ENCODE measurements around the gene DCLK2. TPM values are rescaled to one million over a fixed set of nuclear protein-coding genes. Genes with fewer than 3 reads are reported as not detected.

The DCLK2 gene
- polyA plus RNA-seq, 4 donors: 0.67 to 1.9 (median 1.1) TPM

DNA sequence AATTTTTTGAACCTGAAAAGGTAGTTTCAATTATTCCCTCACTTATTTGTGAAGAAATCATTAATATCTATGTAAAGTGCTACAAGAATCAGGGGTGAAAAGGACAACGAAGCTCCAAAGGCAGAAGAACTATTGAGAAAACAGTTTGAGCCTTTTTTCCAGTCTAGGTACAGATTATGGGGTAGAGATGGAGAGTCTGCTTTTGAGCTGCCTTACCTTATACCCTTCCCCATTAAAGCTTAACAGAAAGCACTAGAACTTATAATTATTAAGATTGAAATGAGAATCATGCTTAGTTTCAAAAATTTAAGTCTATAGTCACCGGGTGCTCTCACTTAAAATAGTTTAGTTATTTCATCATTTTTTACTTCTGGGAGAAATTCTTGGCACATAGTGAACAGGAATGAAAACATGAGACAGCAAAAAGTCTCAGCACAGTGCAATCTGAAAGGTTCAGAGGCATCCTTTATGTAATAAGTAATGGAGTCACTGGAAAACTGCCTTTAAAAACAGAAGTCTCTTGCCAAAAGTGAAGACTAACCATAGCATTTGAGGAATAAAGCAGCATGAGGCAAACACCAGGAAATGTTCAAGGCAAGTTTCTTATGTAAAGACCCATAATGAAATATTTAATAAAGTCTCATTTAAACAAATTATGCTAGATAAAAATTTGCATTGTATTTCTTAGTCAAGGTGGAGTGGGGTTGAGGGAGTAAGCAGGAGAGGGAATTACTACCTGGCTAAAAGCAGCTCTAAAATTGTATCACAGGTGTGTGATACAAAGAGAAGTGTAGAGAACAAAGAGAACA lies 5.1 kb upstream of the DCLK2 start:
- Histone ChIP-seq H3K4me1 (ENCODE audit: control insufficient read depth in 3 of 3, insufficient read depth in 2 of 3, low read depth in 1 of 3, low read length in 2 of 3) (no peaks in the 10 kb centered on the region), H3K9me3 (ENCODE audit: control insufficient read depth in 2 of 2, insufficient read depth in 1 of 2, low read depth in 1 of 2, low read length in 1 of 2) (no peaks in the 10 kb centered on the region), H3K36me3 (ENCODE audit: control insufficient read depth in 3 of 3, insufficient read depth in 2 of 3, low read depth in 1 of 3, low read length in 3 of 3) (no peaks in the 10 kb centered on the region), H3K4me3 (ENCODE audit: low read depth in 1 of 3, low read length in 3 of 3) (no peak overlapping the region), H3K27ac (ENCODE audit: low read depth in 1 of 3, low read length in 2 of 3) (no peak overlapping the region), H3K27me3 (ENCODE audit: control insufficient read depth in 3 of 3, insufficient read depth in 3 of 3, low read length in 3 of 3) (peaks cover 0 to 18% (median 0%) of the 10 kb centered on the region in 3 donors)
- FAIRE-seq (no peak), DNase-seq (no peak)
- 73 to 84% (median 75%) methylated on average over 2 of the region's 2 CpGs for WGBS, 3 donors

DNA sequence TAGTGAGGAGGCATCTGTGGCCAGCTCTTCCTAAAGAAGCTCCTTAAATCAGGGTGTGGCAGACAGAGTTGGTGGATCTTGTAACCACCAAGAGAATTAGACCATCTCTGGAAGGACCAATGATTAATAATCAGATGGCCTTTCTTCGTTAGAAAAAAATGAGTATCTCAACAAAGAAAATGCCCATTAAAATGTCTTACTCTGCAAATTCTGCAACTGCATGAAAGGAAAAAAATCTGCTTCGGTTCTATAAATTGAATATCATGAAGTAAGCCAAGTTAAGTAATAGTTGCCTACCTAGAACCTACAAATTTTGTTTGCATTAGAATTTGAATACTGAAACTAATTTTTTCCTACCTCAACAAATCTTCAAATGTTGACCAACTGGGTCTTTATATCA lies 4.2 kb upstream of the DCLK2 start:
- peaks cover 0 to 23% (median 0%) of the 10 kb centered on the region in 3 donors for H3K27me3 ChIP-seq (ENCODE audit: control insufficient read depth in 3 of 3, insufficient read depth in 3 of 3, low read length in 3 of 3)
- no peak overlapping the region for H3K4me3 ChIP-seq (ENCODE audit: low read depth in 1 of 3, low read length in 3 of 3)
- no peak for DNase-seq
- no peak for FAIRE-seq
- no peaks in the 10 kb centered on the region for H3K4me1 ChIP-seq (ENCODE audit: control insufficient read depth in 3 of 3, insufficient read depth in 2 of 3, low read depth in 1 of 3, low read length in 2 of 3)
- WGBS, 3 donors: 83 to 86% (median 84%) methylated on average over 2 of the region's 2 CpGs
- no peak overlapping the region for H3K27ac ChIP-seq (ENCODE audit: low read depth in 1 of 3, low read length in 2 of 3)
- H3K36me3 ChIP-seq (ENCODE audit: control insufficient read depth in 3 of 3, insufficient read depth in 2 of 3, low read depth in 1 of 3, low read length in 3 of 3): no peaks in the 10 kb centered on the region
- H3K9me3 ChIP-seq (ENCODE audit: control insufficient read depth in 2 of 2, insufficient read depth in 1 of 2, low read depth in 1 of 2, low read length in 1 of 2): no peaks in the 10 kb centered on the region

DNA sequence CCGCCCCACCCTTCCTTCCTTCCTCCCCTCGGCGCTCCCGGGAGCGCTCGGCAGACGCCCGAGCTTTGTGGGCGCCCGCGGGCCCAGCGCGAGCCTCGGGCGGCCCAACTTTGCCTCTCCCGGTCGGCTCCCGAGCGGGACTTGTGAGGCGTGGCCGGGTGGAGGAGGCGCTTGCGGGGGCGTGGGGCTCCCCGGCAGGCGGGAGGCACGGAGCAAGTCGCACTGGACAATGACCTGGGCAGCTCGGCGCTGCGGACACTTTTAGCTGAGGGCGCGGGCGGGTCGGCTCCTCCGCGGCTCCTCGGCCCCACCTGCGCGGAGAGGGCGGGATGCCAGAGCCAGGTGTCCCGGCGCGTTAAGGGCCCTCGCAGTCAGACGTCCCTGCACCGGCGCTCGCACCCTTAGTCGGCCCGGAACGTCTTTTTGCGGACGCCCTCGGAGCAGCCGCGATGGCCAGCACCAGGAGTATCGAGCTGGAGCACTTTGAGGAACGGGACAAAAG lies 385 bp downstream of the DCLK2 start:
- 0 to 1% (median 0%) methylated on average over 42 to 59 of the region's 59 CpGs for WGBS, 3 donors
- Histone ChIP-seq H3K4me3 (ENCODE audit: low read depth in 1 of 3, low read length in 3 of 3) (peak overlapping the region; percentile 53 to 70 (median 63)), H3K36me3 (ENCODE audit: control insufficient read depth in 3 of 3, insufficient read depth in 2 of 3, low read depth in 1 of 3, low read length in 3 of 3) (no peaks in the 10 kb centered on the region), H3K9me3 (ENCODE audit: control insufficient read depth in 2 of 2, insufficient read depth in 1 of 2, low read depth in 1 of 2, low read length in 1 of 2) (no peaks in the 10 kb centered on the region), H3K4me1 (ENCODE audit: control insufficient read depth in 3 of 3, insufficient read depth in 2 of 3, low read depth in 1 of 3, low read length in 2 of 3) (no peaks in the 10 kb centered on the region), H3K27me3 (ENCODE audit: control insufficient read depth in 3 of 3, insufficient read depth in 3 of 3, low read length in 3 of 3) (peaks cover 0 to 43% (median 0%) of the 10 kb centered on the region in 3 donors), H3K27ac (ENCODE audit: low read depth in 1 of 3, low read length in 2 of 3) (peak overlapping the region in 2 of 3 donors; percentile 45 to 68)
- DNase-seq (peak; percentile 21 to 46), FAIRE-seq (no peak)

DNA sequence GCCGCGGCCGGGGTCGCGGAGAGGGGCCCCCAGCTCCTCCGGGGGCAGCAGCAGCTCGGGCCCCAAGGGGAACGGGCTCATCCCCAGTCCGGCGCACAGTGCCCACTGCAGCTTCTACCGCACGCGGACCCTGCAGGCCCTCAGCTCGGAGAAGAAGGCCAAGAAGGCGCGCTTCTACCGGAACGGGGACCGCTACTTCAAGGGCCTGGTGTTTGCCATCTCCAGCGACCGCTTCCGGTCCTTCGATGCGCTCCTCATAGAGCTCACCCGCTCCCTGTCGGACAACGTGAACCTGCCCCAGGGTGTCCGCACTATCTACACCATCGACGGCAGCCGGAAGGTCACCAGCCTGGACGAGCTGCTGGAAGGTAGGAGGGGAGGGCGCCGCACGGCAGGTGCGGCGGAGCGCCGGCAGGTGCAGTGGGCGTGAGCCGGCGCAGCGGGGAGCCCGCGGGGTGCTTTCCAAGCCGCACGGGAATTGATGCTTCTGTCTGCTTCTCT lies 886 bp downstream of the DCLK2 start:
- FAIRE-seq (no peak), DNase-seq (peak; percentile 3 to 50)
- peak overlapping the region; percentile 53 to 70 (median 63) for H3K4me3 ChIP-seq (ENCODE audit: low read depth in 1 of 3, low read length in 3 of 3)
- no peaks in the 10 kb centered on the region for H3K9me3 ChIP-seq (ENCODE audit: control insufficient read depth in 2 of 2, insufficient read depth in 1 of 2, low read depth in 1 of 2, low read length in 1 of 2)
- H3K27me3 ChIP-seq (ENCODE audit: control insufficient read depth in 3 of 3, insufficient read depth in 3 of 3, low read length in 3 of 3): peaks cover 0 to 43% (median 0%) of the 10 kb centered on the region in 3 donors
- whole genome bisulfite sequencing, 3 donors: 0 to 2% (median 1%) methylated on average over 40 to 47 of the region's 47 CpGs
- H3K36me3 ChIP-seq (ENCODE audit: control insufficient read depth in 3 of 3, insufficient read depth in 2 of 3, low read depth in 1 of 3, low read length in 3 of 3): no peaks in the 10 kb centered on the region
- peak overlapping the region in 2 of 3 donors; percentile 45 to 68 for H3K27ac ChIP-seq (ENCODE audit: low read depth in 1 of 3, low read length in 2 of 3)
- no peaks in the 10 kb centered on the region for H3K4me1 ChIP-seq (ENCODE audit: control insufficient read depth in 3 of 3, insufficient read depth in 2 of 3, low read depth in 1 of 3, low read length in 2 of 3)

DNA sequence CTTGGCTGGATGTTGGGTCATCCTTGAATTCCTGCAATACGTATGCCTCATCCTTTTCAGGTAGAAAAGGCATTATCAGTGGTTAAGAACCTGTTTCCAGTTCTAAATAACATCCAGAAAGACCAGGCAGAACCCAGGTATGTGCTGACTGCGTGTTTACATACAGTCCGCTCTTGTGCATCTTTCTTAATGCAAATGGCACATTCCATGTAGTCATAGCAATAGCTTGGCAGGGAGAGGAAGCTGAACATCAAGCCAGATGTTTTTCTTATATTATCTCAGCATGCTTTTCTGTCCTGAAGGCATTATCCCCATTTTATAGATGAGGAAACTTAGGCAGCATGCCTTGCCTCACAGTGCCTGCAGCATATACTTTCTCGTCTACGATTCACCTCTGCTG lies 2.1 kb downstream of the DCLK2 start:
- 87 to 90% (median 88%) methylated on average over 5 of the region's 5 CpGs for WGBS, 3 donors
- Histone ChIP-seq H3K27me3 (ENCODE audit: control insufficient read depth in 3 of 3, insufficient read depth in 3 of 3, low read length in 3 of 3) (peaks cover 0 to 43% (median 0%) of the 10 kb centered on the region in 3 donors), H3K9me3 (ENCODE audit: control insufficient read depth in 2 of 2, insufficient read depth in 1 of 2, low read depth in 1 of 2, low read length in 1 of 2) (no peaks in the 10 kb centered on the region), H3K27ac (ENCODE audit: low read depth in 1 of 3, low read length in 2 of 3) (no peak overlapping the region), H3K4me1 (ENCODE audit: control insufficient read depth in 3 of 3, insufficient read depth in 2 of 3, low read depth in 1 of 3, low read length in 2 of 3) (no peaks in the 10 kb centered on the region), H3K4me3 (ENCODE audit: low read depth in 1 of 3, low read length in 3 of 3) (no peak overlapping the region), H3K36me3 (ENCODE audit: control insufficient read depth in 3 of 3, insufficient read depth in 2 of 3, low read depth in 1 of 3, low read length in 3 of 3) (no peaks in the 10 kb centered on the region)
- DNase-seq (no peak), FAIRE-seq (no peak)

DNA sequence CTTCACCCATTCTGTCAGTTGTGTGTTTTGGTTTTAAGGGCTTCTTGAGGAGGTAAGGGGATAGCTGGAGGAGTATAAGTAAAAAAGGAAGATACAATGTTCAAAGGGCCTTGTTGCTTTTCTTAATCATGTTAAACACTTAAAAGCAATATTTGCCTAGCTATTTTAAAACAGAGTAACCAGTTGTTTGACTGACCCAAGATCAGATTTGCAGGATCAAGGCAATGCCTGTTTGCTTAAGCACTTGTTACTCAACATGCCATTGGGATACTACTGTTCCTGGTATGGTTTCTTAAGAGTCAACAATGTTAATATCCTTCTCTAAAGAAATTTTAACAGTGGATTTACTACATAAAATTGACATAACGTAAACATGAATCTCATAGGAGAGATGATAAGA lies 2.6 kb downstream of the DCLK2 start:
- 72 to 85% (median 80%) methylated on average over 1 of the region's 1 CpG for WGBS, 3 donors
- Histone ChIP-seq H3K9me3 (ENCODE audit: control insufficient read depth in 2 of 2, insufficient read depth in 1 of 2, low read depth in 1 of 2, low read length in 1 of 2) (no peaks in the 10 kb centered on the region), H3K4me1 (ENCODE audit: control insufficient read depth in 3 of 3, insufficient read depth in 2 of 3, low read depth in 1 of 3, low read length in 2 of 3) (no peaks in the 10 kb centered on the region), H3K27ac (ENCODE audit: low read depth in 1 of 3, low read length in 2 of 3) (no peak overlapping the region), H3K4me3 (ENCODE audit: low read depth in 1 of 3, low read length in 3 of 3) (no peak overlapping the region), H3K36me3 (ENCODE audit: control insufficient read depth in 3 of 3, insufficient read depth in 2 of 3, low read depth in 1 of 3, low read length in 3 of 3) (no peaks in the 10 kb centered on the region), H3K27me3 (ENCODE audit: control insufficient read depth in 3 of 3, insufficient read depth in 3 of 3, low read length in 3 of 3) (peaks cover 0 to 43% (median 0%) of the 10 kb centered on the region in 3 donors)
- no peak for FAIRE-seq
- no peak for DNase-seq

DNA sequence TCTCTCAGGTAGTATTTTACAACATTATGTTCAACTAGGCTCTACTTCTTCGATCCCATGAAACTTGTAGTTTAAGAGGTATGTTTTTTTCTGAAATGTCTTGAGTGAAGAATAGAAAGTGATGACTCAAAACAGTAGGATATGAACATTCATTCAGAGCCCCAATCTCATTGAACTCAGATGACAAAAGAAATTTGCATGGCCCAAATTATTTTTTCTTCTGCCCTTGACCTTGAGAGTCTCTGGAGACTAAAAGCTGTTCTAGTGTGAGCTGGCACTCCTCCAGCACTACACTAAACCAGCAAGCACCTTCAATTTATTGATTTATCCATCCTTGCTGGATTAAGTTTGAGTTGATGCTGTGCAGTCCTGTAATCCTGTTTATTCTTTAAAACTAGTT lies 4.0 kb downstream of the DCLK2 start:
- Histone ChIP-seq H3K36me3 (ENCODE audit: control insufficient read depth in 3 of 3, insufficient read depth in 2 of 3, low read depth in 1 of 3, low read length in 3 of 3) (no peaks in the 10 kb centered on the region), H3K27me3 (ENCODE audit: control insufficient read depth in 3 of 3, insufficient read depth in 3 of 3, low read length in 3 of 3) (peaks cover 0 to 32% (median 0%) of the 10 kb centered on the region in 3 donors), H3K9me3 (ENCODE audit: control insufficient read depth in 2 of 2, insufficient read depth in 1 of 2, low read depth in 1 of 2, low read length in 1 of 2) (no peaks in the 10 kb centered on the region), H3K4me3 (ENCODE audit: low read depth in 1 of 3, low read length in 3 of 3) (no peak overlapping the region), H3K4me1 (ENCODE audit: control insufficient read depth in 3 of 3, insufficient read depth in 2 of 3, low read depth in 1 of 3, low read length in 2 of 3) (no peaks in the 10 kb centered on the region), H3K27ac (ENCODE audit: low read depth in 1 of 3, low read length in 2 of 3) (no peak overlapping the region)
- 39 to 75% (median 72%) methylated on average over 1 of the region's 1 CpG for WGBS, 3 donors
- DNase-seq (no peak), FAIRE-seq (no peak)

DNA sequence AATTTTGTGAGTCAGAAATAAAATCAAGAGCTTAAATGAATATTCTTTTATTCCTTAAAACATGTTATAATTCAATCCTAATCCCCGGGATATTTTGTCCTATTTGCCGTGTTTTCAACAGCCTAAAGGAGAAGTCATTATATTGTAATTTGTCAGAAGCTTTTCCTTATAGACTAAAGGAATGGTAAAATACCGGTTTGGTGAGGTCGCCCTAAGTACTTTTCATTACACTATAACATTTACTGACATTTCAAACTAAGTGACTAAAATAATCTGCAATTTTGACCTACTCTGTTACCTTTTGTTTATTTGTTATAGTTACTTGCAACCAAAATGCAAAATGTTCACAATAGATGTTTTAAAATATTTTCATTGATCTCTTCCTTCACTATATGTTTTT lies 8.8 kb downstream of the DCLK2 start:
- DNase-seq (no peak), FAIRE-seq (no peak)
- H3K27ac ChIP-seq (ENCODE audit: low read depth in 1 of 3, low read length in 2 of 3): no peak overlapping the region
- no peaks in the 10 kb centered on the region for H3K27me3 ChIP-seq (ENCODE audit: control insufficient read depth in 3 of 3, insufficient read depth in 3 of 3, low read length in 3 of 3)
- H3K4me3 ChIP-seq (ENCODE audit: low read depth in 1 of 3, low read length in 3 of 3): no peak overlapping the region
- WGBS, 3 donors: 75 to 92% (median 81%) methylated on average over 4 of the region's 4 CpGs
- no peaks in the 10 kb centered on the region for H3K9me3 ChIP-seq (ENCODE audit: control insufficient read depth in 2 of 2, insufficient read depth in 1 of 2, low read depth in 1 of 2, low read length in 1 of 2)
- no peaks in the 10 kb centered on the region for H3K36me3 ChIP-seq (ENCODE audit: control insufficient read depth in 3 of 3, insufficient read depth in 2 of 3, low read depth in 1 of 3, low read length in 3 of 3)
- H3K4me1 ChIP-seq (ENCODE audit: control insufficient read depth in 3 of 3, insufficient read depth in 2 of 3, low read depth in 1 of 3, low read length in 2 of 3): no peaks in the 10 kb centered on the region
